Liver (tissue), 3 donors: ENCODE measurements around the gene COL11A2.

Experiments used
- CTCF ChIP-seq: fragments of 150-350 bp; IDR thresholded peaks from 2 replicates; pipeline ENCODE4 v1.5.1; 2017; ENCODE audit warnings: improper control_type of control experiment, low read depth, low read length; ENCODE audit not compliant: missing input control
- FOXA1 ChIP-seq: IDR thresholded peaks from 2 replicates; pipeline ENCODE4 v1.6.1; 2016; ENCODE audit warnings: antibody characterized with exemption
- RAD21 ChIP-seq, 2 donors: IDR thresholded peaks; 2 replicates each; pipeline ENCODE4 v1.6.1; 2016; ENCODE audit warnings: antibody characterized with exemption in 2 of 2, mild to moderate bottlenecking in 2 of 2
- REST ChIP-seq: IDR thresholded peaks from 2 replicates; pipeline ENCODE4 v1.6.1; 2016; ENCODE audit warnings: antibody characterized with exemption, mild to moderate bottlenecking
- SP1 ChIP-seq: IDR thresholded peaks from 2 replicates; pipeline ENCODE4 v1.6.1; 2018; ENCODE audit warnings: antibody characterized with exemption, mild to moderate bottlenecking
- TAF1 ChIP-seq: conservative IDR thresholded peaks from 2 replicates; pipeline ENCODE4 v1.6.1; 2016; ENCODE audit warnings: antibody characterized with exemption, mild to moderate bottlenecking
- YY1 ChIP-seq: IDR thresholded peaks from 2 replicates; pipeline ENCODE4 v1.6.1; 2016; ENCODE audit warnings: antibody characterized with exemption, mild to moderate bottlenecking
- TF ChIP-seq, protein P1 (sequence below): IDR thresholded peaks from 2 replicates; pipeline ENCODE4 v1.6.1; 2016; ENCODE audit warnings: antibody characterized with exemption
- donor health status: healthy.
- donor health status: healthy.

- no peak for TF ChIP-seq YY1
- TF ChIP-seq REST: no peak
- TF ChIP-seq, protein P1, sequence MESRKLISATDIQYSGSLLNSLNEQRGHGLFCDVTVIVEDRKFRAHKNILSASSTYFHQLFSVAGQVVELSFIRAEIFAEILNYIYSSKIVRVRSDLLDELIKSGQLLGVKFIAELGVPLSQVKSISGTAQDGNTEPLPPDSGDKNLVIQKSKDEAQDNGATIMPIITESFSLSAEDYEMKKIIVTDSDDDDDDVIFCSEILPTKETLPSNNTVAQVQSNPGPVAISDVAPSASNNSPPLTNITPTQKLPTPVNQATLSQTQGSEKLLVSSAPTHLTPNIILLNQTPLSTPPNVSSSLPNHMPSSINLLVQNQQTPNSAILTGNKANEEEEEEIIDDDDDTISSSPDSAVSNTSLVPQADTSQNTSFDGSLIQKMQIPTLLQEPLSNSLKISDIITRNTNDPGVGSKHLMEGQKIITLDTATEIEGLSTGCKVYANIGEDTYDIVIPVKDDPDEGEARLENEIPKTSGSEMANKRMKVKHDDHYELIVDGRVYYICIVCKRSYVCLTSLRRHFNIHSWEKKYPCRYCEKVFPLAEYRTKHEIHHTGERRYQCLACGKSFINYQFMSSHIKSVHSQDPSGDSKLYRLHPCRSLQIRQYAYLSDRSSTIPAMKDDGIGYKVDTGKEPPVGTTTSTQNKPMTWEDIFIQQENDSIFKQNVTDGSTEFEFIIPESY: no peak
- no peak for TF ChIP-seq CTCF
- no peak for TF ChIP-seq FOXA1
- no peak for TF ChIP-seq TAF1
- no peak for TF ChIP-seq SP1
- no peak for TF ChIP-seq RAD21 (IDR thresholded peaks at IDR 0.05)
Measured at GRCh38 chr6:33205191-33206026, 13.1 kb upstream of the COL11A2 start.
